AG04450 (cell line): ENCODE data around the gene CD47. TPM values are rescaled to one million over a fixed set of nuclear protein-coding genes. Genes with fewer than 3 reads are reported as not detected.

Experiments
- CTCF ChIA-PET: fragments of 300-600, 350-600 bp; formaldehyde crosslinking; extraction: SDS; loops from one replicate; lab custom pipeline; 2022; ENCODE audit warnings: antibody characterized with exemption, inconsistent platforms; lab: Charles Lee
- POLR2A ChIA-PET: fragments of 350-600 bp; formaldehyde crosslinking; extraction: SDS; loops from one replicate; lab custom pipeline; 2021; ENCODE audit warnings: antibody characterized with exemption, inconsistent platforms; lab: Yijun Ruan, JAX
- DNase-seq: peaks from one replicate; pipeline ENCODE4 v3.0.0-alpha.2; 2011; ENCODE audit warnings: low read depth, low spot score
- H3K27ac ChIP-seq: one replicate; pipeline ENCODE4 v1.5.1; 2012; ENCODE audit warnings: low read depth, low read length, control low read depth
- H3K27me3 ChIP-seq: one replicate; pipeline ENCODE4 v1.6.0; 2012; ENCODE audit warnings: low read length; ENCODE audit not compliant: control insufficient read depth, insufficient read depth
- H3K4me3 ChIP-seq: 2 replicates; pipeline ENCODE4 v1.5.1; 2011; ENCODE audit warnings: mild to moderate bottlenecking, low read depth, low read length, control low read depth
- H3K9me3 ChIP-seq: 2 replicates; pipeline ENCODE4 v1.5.1; 2012; ENCODE audit warnings: low read length; ENCODE audit not compliant: control insufficient read depth, insufficient read depth
- CTCF ChIP-seq: IDR thresholded peaks from 2 replicates; pipeline ENCODE4 v1.5.1; 2011; ENCODE audit warnings: low read depth, low read length, control low read depth, inconsistent platforms
- polyA plus RNA-seq: library from polyadenylated mRNA; depleted of rRNA; stranded (reverse); fragments of >200 nt; gene quantifications from 2 replicates; pipeline ENCODE4 v1.2.3, GENCODE V29; 2011

CD47 gene
- polyA plus RNA-seq, 1 experiment, result 108 TPM

- Histone ChIP-seq H3K27me3 (no peaks in the 10 kb centered on the region), H3K9me3 (no peaks in the 10 kb centered on the region), H3K4me3 (no peak overlapping the region), H3K27ac (no peak overlapping the region)
- no peak for TF ChIP-seq CTCF
- POLR2A ChIA-PET, result no interaction called here
- CTCF ChIA-PET, result no interaction called here
- DNase-seq, result no peak
These were observed 33.7 kb upstream of the CD47 start for GRCh38 chr3:108124337-108125152.

- H3K9me3 ChIP-seq, result no peaks in the 10 kb centered on the region
- H3K27ac ChIP-seq, result no peak overlapping the region
- CTCF ChIA-PET, result no interaction called here
- POLR2A ChIA-PET, result no interaction called here
- no peak overlapping the region for H3K4me3 ChIP-seq
- no peak for DNase-seq
- no peak for TF ChIP-seq CTCF
- no peaks in the 10 kb centered on the region for H3K27me3 ChIP-seq
These were observed 32.5 kb upstream of the CD47 start for GRCh38 chr3:108123326-108123725.

- no peak for DNase-seq
- ChIA-PET CTCF (interaction anchor here (0.6 kb wide), 1 partner anchor 85 kb away, joined by 5 read pairs; no protein-coding TSS in a partner anchor), POLR2A (no interaction called here)
- TF ChIP-seq CTCF, result no peak
- Histone ChIP-seq H3K4me3 (no peak overlapping the region), H3K27me3 (no peaks in the 10 kb centered on the region), H3K9me3 (no peaks in the 10 kb centered on the region), H3K27ac (no peak overlapping the region)
These were observed 31.4 kb upstream of the CD47 start for GRCh38 chr3:108122276-108122675.

DNA sequence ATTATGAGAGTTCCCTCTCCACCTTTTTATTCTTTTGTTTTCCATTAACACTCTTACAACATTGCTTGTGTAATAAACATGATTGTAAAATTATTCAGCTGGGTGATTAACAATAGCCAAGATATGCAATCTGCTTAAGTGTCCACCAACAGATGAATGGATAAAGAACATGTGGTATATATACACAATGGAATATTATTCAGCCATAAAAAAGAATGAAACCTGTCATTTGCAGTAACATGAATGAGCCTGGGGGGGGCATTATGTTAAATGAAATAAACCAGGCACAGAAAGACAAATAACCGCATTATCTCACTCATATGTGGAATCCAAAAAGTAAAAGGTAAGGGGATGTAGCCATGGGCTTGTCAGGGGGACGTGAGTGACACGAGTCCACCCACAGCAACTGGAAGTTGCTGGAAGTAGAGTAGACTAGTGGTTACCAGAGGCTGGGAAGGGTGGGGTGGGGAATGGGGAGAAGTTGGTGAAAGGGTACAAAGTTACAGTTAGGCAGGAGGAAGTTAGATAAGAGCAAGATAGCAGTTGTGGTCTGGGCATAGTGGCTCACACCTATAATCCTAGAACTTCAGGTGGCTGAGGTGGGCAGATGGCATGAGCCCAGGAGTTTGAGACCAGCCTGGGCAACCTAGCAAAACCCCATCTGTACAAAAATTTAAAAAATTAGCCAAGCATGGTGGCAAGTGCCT, 28.7 kb upstream of the CD47 start:
- Histone ChIP-seq H3K4me3 (no peak overlapping the region), H3K27me3 (no peaks in the 10 kb centered on the region), H3K27ac (no peak overlapping the region), H3K9me3 (no peaks in the 10 kb centered on the region)
- no peak for TF ChIP-seq CTCF
- DNase-seq, result no peak
- POLR2A ChIA-PET, result no interaction called here
- CTCF ChIA-PET, result no interaction called here
